Activated B cell treated with CpG ODN at 0.5 μM for 24 hours (primary cell): Measurements from ENCODE around the gene DCTN1. TPM values are rescaled to one million over a fixed set of nuclear protein-coding genes. Genes with fewer than 3 reads are reported as not detected.
A peak's percentile ranks its signal among the peaks of the same experiment; 100 is the strongest.
"Not testable (repeated sequence)": the region's sequence is repeated elsewhere in the genome, so short reads cannot be mapped to it uniquely, and the experiment has no call there.

Experiments used
- ATAC-seq: fragments of 200-7000 bp; cut with Tn5 transposase; one replicate; pipeline ENCODE4 v1.10.0; 2021; ENCODE audit warnings: low read depth, mild to moderate bottlenecking, moderate library complexity
- CTCF ChIA-PET: fragments of 350-600 bp; sonication (Branson Sonifier 250); formaldehyde crosslinking; loops from one replicate; lab custom pipeline; 2021; ENCODE audit warnings: antibody characterized with exemption; lab: Charles Lee
- POLR2A ChIA-PET: fragments of 350-600 bp; sonication (Branson Sonifier 250); formaldehyde crosslinking; loops from one replicate; lab custom pipeline; 2021; ENCODE audit warnings: antibody characterized with exemption; lab: Charles Lee
- DNase-seq: peaks from one replicate; pipeline ENCODE4 v3.0.0; 2022
- H3K27ac Mint-ChIP-seq: one replicate; pipeline ENCODE4 v1.8.0; 2020; ENCODE audit warnings: mixed read lengths
- H3K27me3 Mint-ChIP-seq: one replicate; pipeline ENCODE4 v1.8.0; 2021; ENCODE audit warnings: mixed read lengths
- H3K36me3 Mint-ChIP-seq: one replicate; pipeline ENCODE4 v1.8.0; 2021; ENCODE audit warnings: low read depth, mixed read lengths
- H3K4me1 Mint-ChIP-seq: one replicate; pipeline ENCODE4 v1.8.0; 2021; ENCODE audit warnings: mixed read lengths
- H3K4me3 Mint-ChIP-seq: one replicate; pipeline ENCODE4 v1.8.0; 2020; ENCODE audit warnings: mild to moderate bottlenecking, mixed read lengths
- H3K9me3 Mint-ChIP-seq: one replicate; pipeline ENCODE4 v1.8.0; 2020; ENCODE audit warnings: mixed read lengths
- intact Hi-C: fragments of 100-400 bp; cut with micrococcal nuclease; formaldehyde crosslinking; loops from one replicate; pipeline ENCODE4 v1.15.1; 2024
- total RNA-seq: library from RNA; stranded (reverse); gene quantifications from 2 replicates; pipeline ENCODE4 v1.2.3, GENCODE V29; 2022
- TF ChIP-seq, protein P1 (sequence below): fragments of 200-600 bp; IDR thresholded peaks from one replicate; pipeline ENCODE4 v1.8.0; 2022; ENCODE audit warnings: antibody characterized with exemption, mild to moderate bottlenecking

DCTN1 gene
- total RNA-seq, 1 donor from 2014 or later: 137 TPM

DNA sequence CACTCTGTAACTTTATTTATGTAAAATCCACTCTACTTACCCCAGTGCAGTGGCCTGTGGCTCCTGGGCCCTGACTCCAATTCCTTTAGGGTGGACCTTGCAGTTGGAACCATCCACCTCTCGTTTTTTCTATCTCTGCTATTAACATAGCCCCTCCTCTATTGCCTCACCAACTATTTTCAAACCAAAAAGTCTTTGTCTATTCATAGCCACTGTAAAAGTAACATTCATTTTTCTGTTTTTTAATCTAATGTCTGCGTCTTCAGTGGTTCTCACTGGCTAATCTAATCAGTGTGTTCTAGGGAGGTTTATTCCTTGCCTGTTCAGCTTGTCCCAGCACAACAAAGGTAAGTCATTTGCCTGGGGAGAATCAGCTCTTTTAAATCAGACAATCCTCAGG is 36.8 kb downstream of the DCTN1 start, which contains the start of gene SLC4A5:
SLC4A5 (minus strand) TSS at position 101 of the 400 bp plus-strand sequence. CDS start 28,393 bp downstream, outside the sequence.
- ATAC-seq (no peak), DNase-seq (no peak)
- H3K36me3 Mint-ChIP-seq: no peaks in the 10 kb centered on the region
- no peaks in the 10 kb centered on the region for H3K9me3 Mint-ChIP-seq
- ChIA-PET POLR2A (no interaction called here), CTCF (interaction anchor here (0.7 to 1.0 kb wide), 2 partner anchors 8 to 372 kb away, joined by 3 read pairs; no protein-coding TSS in a partner anchor)
- no peaks in the 10 kb centered on the region for H3K27me3 Mint-ChIP-seq
- H3K27ac Mint-ChIP-seq: no peak within 1 kb of the TSS
- no peak within 1 kb of the TSS for H3K4me3 Mint-ChIP-seq
- H3K4me1 Mint-ChIP-seq: no peaks in the 10 kb centered on the region
- TF ChIP-seq, protein P1, sequence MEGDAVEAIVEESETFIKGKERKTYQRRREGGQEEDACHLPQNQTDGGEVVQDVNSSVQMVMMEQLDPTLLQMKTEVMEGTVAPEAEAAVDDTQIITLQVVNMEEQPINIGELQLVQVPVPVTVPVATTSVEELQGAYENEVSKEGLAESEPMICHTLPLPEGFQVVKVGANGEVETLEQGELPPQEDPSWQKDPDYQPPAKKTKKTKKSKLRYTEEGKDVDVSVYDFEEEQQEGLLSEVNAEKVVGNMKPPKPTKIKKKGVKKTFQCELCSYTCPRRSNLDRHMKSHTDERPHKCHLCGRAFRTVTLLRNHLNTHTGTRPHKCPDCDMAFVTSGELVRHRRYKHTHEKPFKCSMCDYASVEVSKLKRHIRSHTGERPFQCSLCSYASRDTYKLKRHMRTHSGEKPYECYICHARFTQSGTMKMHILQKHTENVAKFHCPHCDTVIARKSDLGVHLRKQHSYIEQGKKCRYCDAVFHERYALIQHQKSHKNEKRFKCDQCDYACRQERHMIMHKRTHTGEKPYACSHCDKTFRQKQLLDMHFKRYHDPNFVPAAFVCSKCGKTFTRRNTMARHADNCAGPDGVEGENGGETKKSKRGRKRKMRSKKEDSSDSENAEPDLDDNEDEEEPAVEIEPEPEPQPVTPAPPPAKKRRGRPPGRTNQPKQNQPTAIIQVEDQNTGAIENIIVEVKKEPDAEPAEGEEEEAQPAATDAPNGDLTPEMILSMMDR: no peak
- intact Hi-C loops: no loop called here

DNA sequence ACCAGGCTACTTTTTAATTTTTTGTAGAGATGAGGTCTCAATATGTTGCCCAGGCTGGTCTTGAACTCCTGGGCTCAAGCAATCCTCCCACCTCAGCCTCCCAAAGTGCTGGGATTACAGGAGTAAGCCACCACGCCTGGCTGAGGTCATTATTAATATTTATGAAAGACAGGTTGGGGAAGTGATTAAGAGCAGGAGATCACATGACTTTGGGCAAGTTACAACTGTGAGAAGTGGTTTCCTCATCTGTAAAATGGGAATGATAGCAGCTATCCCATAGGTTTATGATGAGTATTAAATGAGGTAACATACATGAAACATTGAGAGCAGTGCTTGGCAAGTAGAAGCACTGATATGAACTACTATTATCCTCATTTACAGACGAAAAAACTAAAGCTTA is 43.9 kb downstream of the DCTN1 start:
- H3K27me3 Mint-ChIP-seq, DNase-seq, H3K4me3 Mint-ChIP-seq, POLR2A ChIA-PET, H3K27ac Mint-ChIP-seq, ATAC-seq, H3K36me3 Mint-ChIP-seq, H3K9me3 Mint-ChIP-seq, H3K4me1 Mint-ChIP-seq: not testable (repeated sequence)
- CTCF ChIA-PET: interaction anchor here (0.6 to 5.2 kb wide), 8 partner anchors 12 to 512 kb away, joined by 3 to 114 read pairs (median 12); partner anchors contain the start of gene STAMBP
- intact Hi-C loops: loop anchor here (5.0 kb wide), 2 partner anchors 69 to 196 kb away; no protein-coding TSS in a partner anchor

- Mint-ChIP-seq H3K36me3 (peaks cover 4% of the 10 kb centered on the region), H3K27me3 (no peaks in the 10 kb centered on the region), H3K4me3 (no peak overlapping the region), H3K9me3 (no peaks in the 10 kb centered on the region), H3K4me1 (no peaks in the 10 kb centered on the region), H3K27ac (no peak overlapping the region)
- peak; percentile 62 for DNase-seq
- TF ChIP-seq, protein P1: peak; percentile 96
- ChIA-PET CTCF (interaction anchor here (0.6 to 5.2 kb wide), 46 partner anchors 9 to 511 kb away, joined by 3 to 114 read pairs (median 3); partner anchors contain the start of genes BOLA3, MOB1A, MTHFD2 and SLC4A5), POLR2A (interaction anchor here (0.7 to 1.9 kb wide), 4 partner anchors 10 to 506 kb away, joined by 4 to 6 read pairs (median 4); partner anchors contain the start of genes MOB1A and STAMBP)
- peak; percentile 66 for ATAC-seq
- intact Hi-C loops: loop anchor here (1.0 to 5.0 kb wide), 7 partner anchors 68 to 511 kb away; partner anchors contain the start of gene BOLA3
Measured at GRCh38 chr2:74334931-74335333, 45.2 kb downstream of the DCTN1 start.

DNA sequence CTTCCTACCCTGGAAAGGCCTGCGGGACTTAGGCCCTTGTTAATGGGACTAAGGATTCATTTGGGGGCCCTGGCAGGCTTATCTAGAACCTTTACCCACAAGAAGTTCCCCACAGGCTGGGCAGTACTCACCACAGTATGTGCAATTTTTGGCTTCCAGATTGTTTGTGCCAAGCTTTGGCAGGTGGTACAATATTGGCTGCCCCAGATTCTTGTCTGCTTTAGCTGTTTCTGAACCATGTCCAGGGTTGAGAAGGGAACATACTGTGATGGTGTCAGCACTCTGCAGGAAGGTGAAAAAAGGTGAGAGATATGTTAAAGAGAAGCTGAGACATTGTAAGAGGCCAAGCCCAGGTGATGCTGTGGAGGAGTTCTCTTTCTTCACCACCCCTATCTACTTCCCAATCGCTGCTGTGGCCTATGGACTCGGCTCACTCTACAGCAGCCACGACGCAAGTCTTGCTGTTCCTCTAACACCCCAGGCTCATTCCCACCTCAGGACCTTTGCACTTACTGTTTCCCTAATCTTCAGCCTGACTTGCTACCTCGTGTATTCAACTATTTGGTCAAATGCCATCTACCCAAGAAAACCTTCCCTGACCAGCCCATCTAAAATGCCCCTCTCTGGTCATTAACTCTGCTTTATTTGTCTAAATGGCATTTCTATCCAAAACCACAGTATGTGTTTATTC is 46.1 kb downstream of the DCTN1 start:
- POLR2A ChIA-PET: interaction anchor here (1.1 to 1.9 kb wide), 2 partner anchors 9 to 505 kb away, joined by 4 read pairs; partner anchors contain the start of gene STAMBP
- Mint-ChIP-seq H3K9me3 (no peaks in the 10 kb centered on the region), H3K27ac (no peak overlapping the region), H3K4me3 (no peak overlapping the region), H3K4me1 (no peaks in the 10 kb centered on the region), H3K27me3 (no peaks in the 10 kb centered on the region), H3K36me3 (peaks cover 4% of the 10 kb centered on the region)
- TF ChIP-seq, protein P1: no peak
- CTCF ChIA-PET: interaction anchor here (0.7 to 5.2 kb wide), 23 partner anchors 10 to 510 kb away, joined by 3 to 114 read pairs (median 5); partner anchors contain the start of genes BOLA3 and STAMBP
- no peak for ATAC-seq
- intact Hi-C loops: loop anchor here (1.0 to 5.0 kb wide), 3 partner anchors 187 to 426 kb away; partner anchors contain the start of gene BOLA3
- no peak for DNase-seq

DNA sequence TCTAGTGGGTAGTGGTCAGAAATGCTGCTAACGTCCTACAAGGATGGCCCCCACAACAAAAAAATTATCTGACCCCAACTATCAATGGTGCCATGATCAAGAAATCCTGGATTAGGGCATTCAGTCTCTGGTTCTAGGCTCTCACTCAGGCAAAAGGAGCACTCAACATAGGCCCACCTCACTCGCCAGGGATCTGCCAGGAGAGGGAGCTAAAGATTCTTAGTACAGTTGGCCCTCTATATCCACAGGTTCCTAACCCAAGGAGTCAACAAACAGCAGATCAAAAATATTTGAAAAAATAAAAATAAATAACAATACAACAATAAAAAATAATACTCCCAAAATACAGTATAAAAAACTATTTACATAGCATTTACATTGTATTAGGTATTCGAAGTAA is 46.9 kb downstream of the DCTN1 start:
- DNase-seq: no peak
- intact Hi-C loops: loop anchor here (5.0 kb wide), 1 partner anchor 254 kb away; no protein-coding TSS in a partner anchor
- Mint-ChIP-seq H3K4me3 (no peak overlapping the region), H3K27me3 (no peaks in the 10 kb centered on the region), H3K9me3 (no peaks in the 10 kb centered on the region), H3K4me1 (no peaks in the 10 kb centered on the region), H3K27ac (no peak overlapping the region), H3K36me3 (peaks cover 4% of the 10 kb centered on the region)
- no peak for ATAC-seq
- TF ChIP-seq, protein P1: no peak
- POLR2A ChIA-PET: no interaction called here
- CTCF ChIA-PET: interaction anchor here (0.8 to 5.2 kb wide), 3 partner anchors 83 to 509 kb away, joined by 3 to 114 read pairs (median 81); no protein-coding TSS in a partner anchor
